22Rv1 (cell line): ENCODE results near the gene PDZRN3.

ENCODE experiments used
- H3K27ac ChIP-seq: fragments of 450-650 bp; 2 replicates; pipeline ENCODE4 v1.5.1; 2017
- CTCF ChIP-seq: fragments of 450-650 bp; IDR thresholded peaks from 2 replicates; pipeline ENCODE4 v1.5.1; 2017; ENCODE audit warnings: mild to moderate bottlenecking
- ZFX ChIP-seq: fragments of 450-650 bp; IDR thresholded peaks from 2 replicates; pipeline ENCODE4 v1.6.1; 2017; ENCODE audit warnings: antibody characterized with exemption, borderline replicate concordance

The PDZRN3 gene

GRCh38 chr3:73581134-73581846 is 43.5 kb downstream of the PDZRN3 start:
- no peak overlapping the region for H3K27ac ChIP-seq
- no peak for TF ChIP-seq CTCF
- no peak for TF ChIP-seq ZFX

GRCh38 chr3:73580343-73580742 is 44.4 kb downstream of the PDZRN3 start:
- TF ChIP-seq CTCF (no peak), ZFX (no peak)
- H3K27ac ChIP-seq = no peak overlapping the region

DNA sequence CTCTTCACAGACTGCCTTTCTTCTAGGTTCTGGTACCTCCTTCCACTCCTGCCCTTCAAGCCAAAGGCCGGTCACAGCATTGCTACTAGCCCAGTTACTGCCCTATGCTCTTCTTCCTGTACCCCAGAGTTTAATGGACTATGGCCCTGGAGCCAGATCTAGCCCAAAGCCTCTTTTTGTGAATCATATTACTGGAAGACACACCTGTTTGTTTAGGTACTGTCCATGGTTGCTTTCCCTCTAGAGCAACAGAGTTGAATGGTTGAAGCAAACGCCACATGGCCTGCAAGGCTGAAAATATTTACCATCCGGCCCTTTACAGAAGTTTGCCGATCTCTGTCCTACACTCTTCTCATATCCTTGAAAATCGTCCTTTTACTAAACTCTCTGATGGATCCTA is 47.0 kb downstream of the PDZRN3 start:
- no peak for TF ChIP-seq ZFX
- TF ChIP-seq CTCF = no peak
- H3K27ac ChIP-seq = no peak overlapping the region

- TF ChIP-seq ZFX (no peak), CTCF (no peak)
These were observed 47.7 kb downstream of the PDZRN3 start for GRCh38 chr3:73576999-73577461.

DNA sequence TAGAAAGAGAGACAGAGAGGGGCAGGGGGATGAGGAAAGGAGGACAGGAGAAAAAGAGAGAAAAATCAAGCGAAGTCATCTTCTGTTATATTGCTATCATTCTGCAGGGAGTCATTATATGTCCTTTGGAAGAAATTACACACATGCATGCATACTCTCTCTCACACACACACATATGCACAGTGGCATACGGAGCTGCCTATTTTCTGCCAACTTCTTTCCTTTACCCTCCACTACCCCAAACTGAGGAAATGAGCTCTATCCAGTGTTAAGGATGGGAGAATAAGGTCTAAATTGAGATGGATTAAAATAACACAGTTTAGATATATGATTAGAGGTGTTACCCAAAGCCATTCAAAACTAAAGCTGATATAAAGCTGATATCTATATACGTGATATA is 48.8 kb downstream of the PDZRN3 start:
- H3K27ac ChIP-seq = no peak overlapping the region

More at GRCh38 chr3:73576999-73577461, 47.7 kb downstream of the PDZRN3 start:
- H3K27ac ChIP-seq = no peak overlapping the region

DNA sequence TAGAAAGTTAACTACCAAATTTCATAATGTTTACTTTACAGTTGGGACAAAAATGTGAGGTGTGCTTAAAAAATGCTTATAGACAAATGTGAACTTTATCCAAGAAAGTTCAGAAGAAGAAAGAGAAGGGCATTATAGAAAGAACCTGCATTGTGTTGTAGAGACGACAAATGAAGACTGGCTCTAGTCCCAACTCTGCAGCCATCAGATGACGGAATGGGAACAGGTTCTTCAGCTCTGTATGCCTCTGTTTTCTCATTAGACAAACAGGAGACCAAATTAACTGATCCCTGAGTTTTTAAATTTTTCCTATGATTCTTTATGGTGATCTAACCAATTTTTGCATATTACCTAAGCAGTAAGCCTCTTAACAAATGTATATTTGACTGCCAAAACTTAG is 49.2 kb downstream of the PDZRN3 start:
- no peak overlapping the region for H3K27ac ChIP-seq
- TF ChIP-seq ZFX (no peak), CTCF (no peak)

More for the DNA sequence above, 48.8 kb downstream of the PDZRN3 start:
- no peak for TF ChIP-seq CTCF
- TF ChIP-seq ZFX = no peak

DNA sequence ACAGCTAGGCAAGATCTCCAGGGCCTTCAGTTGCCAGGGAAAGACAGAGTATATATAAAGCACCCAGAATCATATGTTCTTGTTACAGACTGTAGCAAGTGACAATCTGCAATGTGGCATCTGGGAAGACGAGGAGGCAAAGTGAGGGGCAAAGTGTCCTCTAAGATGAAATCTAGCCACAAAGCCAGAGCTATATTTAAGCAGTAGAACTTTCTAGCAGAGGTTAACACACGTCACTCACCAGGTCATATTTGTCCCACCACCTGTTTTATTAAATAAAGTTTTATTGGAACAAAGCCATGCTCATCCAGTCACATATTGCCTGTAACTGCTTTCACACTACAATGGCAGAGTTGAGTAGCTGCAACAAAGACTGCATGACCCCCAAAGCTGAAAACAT is 51.5 kb downstream of the PDZRN3 start:
- TF ChIP-seq ZFX (no peak), CTCF (no peak)
- no peak overlapping the region for H3K27ac ChIP-seq
